ENCODE results near the gene USF1.

DNA sequence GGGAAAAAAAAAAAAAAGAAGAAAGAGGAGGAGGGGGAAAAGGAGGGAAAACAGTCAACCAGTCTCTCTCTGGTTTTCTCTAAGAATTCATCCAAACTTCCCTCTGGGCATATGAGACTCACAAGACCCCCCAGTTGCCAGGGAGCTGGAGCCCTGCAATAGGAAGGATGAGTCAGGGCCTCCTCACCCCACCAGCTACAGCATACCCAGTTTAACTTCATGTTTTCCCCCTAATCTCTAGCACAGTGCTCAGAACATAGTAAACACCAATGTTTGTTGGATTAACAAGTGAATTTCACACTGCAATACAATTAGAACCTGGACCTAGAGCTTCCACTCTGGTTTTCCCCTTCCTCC, 32.7 kb downstream of the USF1 start:
- TF ChIP-seq, protein P1, sequence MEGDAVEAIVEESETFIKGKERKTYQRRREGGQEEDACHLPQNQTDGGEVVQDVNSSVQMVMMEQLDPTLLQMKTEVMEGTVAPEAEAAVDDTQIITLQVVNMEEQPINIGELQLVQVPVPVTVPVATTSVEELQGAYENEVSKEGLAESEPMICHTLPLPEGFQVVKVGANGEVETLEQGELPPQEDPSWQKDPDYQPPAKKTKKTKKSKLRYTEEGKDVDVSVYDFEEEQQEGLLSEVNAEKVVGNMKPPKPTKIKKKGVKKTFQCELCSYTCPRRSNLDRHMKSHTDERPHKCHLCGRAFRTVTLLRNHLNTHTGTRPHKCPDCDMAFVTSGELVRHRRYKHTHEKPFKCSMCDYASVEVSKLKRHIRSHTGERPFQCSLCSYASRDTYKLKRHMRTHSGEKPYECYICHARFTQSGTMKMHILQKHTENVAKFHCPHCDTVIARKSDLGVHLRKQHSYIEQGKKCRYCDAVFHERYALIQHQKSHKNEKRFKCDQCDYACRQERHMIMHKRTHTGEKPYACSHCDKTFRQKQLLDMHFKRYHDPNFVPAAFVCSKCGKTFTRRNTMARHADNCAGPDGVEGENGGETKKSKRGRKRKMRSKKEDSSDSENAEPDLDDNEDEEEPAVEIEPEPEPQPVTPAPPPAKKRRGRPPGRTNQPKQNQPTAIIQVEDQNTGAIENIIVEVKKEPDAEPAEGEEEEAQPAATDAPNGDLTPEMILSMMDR (IDR thresholded peaks at IDR 0.05; ENCODE audit: borderline replicate concordance, extremely low read depth, low read length, poor library complexity, severe bottlenecking), result no peak
- TF ChIP-seq EZH2 (IDR thresholded peaks at IDR 0.05; ENCODE audit: borderline replicate concordance, low read depth, low read length, severe bottlenecking), result no peak

Measured in DND-41 (cell line).